ENCODE results near the gene DEFB108B. TPM values are rescaled to one million over a fixed set of nuclear protein-coding genes. Genes with fewer than 3 reads are reported as not detected.
"Not testable (repeated sequence)": the region's sequence is repeated elsewhere in the genome, so short reads cannot be mapped to it uniquely, and the experiment has no call there.

DEFB108B gene
- polyA plus RNA-seq, 1 experiment, result not detected

DNA sequence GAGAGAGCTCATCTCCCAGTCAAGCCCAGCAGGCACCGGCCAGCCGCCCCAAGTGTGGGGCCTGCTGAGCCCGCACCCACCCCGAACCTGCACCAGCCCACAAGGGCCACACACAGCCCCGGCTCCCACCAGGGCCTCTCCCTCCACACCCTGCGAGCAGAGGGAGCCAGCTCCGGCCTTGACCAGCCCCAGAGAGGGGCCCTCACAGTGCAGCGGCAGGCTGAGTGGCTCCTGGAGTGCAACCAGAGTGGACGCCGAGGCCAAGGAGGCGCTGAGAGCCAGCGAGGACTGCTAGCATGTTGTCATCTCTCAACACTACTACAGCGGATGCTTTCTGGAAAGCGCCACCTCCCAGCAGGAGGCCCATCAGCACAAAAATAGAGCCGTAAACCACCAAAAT is 10.9 kb downstream of the DEFB108B start:
- no peak overlapping the region for H3K27ac ChIP-seq (ENCODE audit: low read depth, low read length)
- H3K4me3 ChIP-seq (ENCODE audit: low read depth, low read length), result no peak overlapping the region
- H3K27me3 ChIP-seq (ENCODE audit: control insufficient read depth, insufficient read depth, low read length), result no peaks in the 10 kb centered on the region
- peaks cover 5% of the 10 kb centered on the region; the same call in 1 of the 2 replicates for H3K9me3 ChIP-seq (ENCODE audit: control insufficient read depth, insufficient read depth, low read length)
- ChIA-PET CTCF (no interaction called here), POLR2A (no interaction called here)
- no peak for DNase-seq (ENCODE audit: low read depth, low spot score)
- TF ChIP-seq CTCF (IDR thresholded peaks at IDR 0.05; ENCODE audit: low read depth, low read length), result no peak

- DNase-seq (ENCODE audit: low read depth, low spot score); POLR2A ChIA-PET; CTCF ChIA-PET; H3K4me3 ChIP-seq (ENCODE audit: low read depth, low read length); H3K9me3 ChIP-seq (ENCODE audit: control insufficient read depth, insufficient read depth, low read length); H3K27me3 ChIP-seq (ENCODE audit: control insufficient read depth, insufficient read depth, low read length); H3K27ac ChIP-seq (ENCODE audit: low read depth, low read length): not testable (repeated sequence)
Measured at GRCh38 chr11:71853895-71854294, 20.9 kb downstream of the DEFB108B start.

DNA sequence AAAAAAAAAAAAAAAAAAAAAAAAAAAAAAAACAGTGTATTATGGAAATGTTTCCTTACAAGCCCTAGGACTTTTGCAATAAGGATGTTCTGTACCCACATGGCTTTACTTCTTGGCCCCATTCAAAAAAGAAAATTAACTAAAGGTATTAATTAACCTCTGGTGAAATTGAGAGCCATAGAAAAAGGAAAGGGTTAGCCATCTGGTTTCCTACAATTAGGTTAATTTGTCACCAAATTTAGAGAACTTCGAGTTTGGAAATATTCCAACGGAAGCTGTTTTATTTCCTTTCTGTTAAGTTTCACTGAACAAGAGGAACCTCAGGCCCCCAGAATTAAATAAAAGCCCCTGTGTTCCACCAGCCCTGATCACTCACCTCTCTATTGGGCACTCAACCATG is 22.9 kb downstream of the DEFB108B start:
- H3K4me3 ChIP-seq (ENCODE audit: low read depth, low read length), result not testable (repeated sequence)

GRCh38 chr11:71860835-71861234 is 27.8 kb downstream of the DEFB108B start:
- H3K4me3 ChIP-seq (ENCODE audit: low read depth, low read length); POLR2A ChIA-PET; H3K27me3 ChIP-seq (ENCODE audit: control insufficient read depth, insufficient read depth, low read length); DNase-seq (ENCODE audit: low read depth, low spot score); H3K9me3 ChIP-seq (ENCODE audit: control insufficient read depth, insufficient read depth, low read length); H3K27ac ChIP-seq (ENCODE audit: low read depth, low read length); CTCF ChIA-PET: not testable (repeated sequence)

More for the DNA sequence above, 22.9 kb downstream of the DEFB108B start:
- DNase-seq (ENCODE audit: low read depth, low spot score); H3K27me3 ChIP-seq (ENCODE audit: control insufficient read depth, insufficient read depth, low read length); H3K27ac ChIP-seq (ENCODE audit: low read depth, low read length); CTCF ChIA-PET; H3K9me3 ChIP-seq (ENCODE audit: control insufficient read depth, insufficient read depth, low read length); POLR2A ChIA-PET: not testable (repeated sequence)

GRCh38 chr11:71863978-71864627 is 31.1 kb downstream of the DEFB108B start:
- POLR2A ChIA-PET; H3K9me3 ChIP-seq (ENCODE audit: control insufficient read depth, insufficient read depth, low read length); H3K27ac ChIP-seq (ENCODE audit: low read depth, low read length); H3K4me3 ChIP-seq (ENCODE audit: low read depth, low read length); H3K27me3 ChIP-seq (ENCODE audit: control insufficient read depth, insufficient read depth, low read length): not testable (repeated sequence)
- TF ChIP-seq CTCF (IDR thresholded peaks at IDR 0.05; ENCODE audit: low read depth, low read length), result peak; percentile 60
- CTCF ChIA-PET, result interaction anchor here (0.8 to 1.1 kb wide), 3 partner anchors 13 to 567 kb away, joined by 4 to 6 read pairs (median 5); no protein-coding TSS in a partner anchor
- peak; percentile 15 for DNase-seq (ENCODE audit: low read depth, low spot score)

- H3K4me3 ChIP-seq (ENCODE audit: low read depth, low read length); CTCF ChIA-PET; H3K27ac ChIP-seq (ENCODE audit: low read depth, low read length); DNase-seq (ENCODE audit: low read depth, low spot score); H3K9me3 ChIP-seq (ENCODE audit: control insufficient read depth, insufficient read depth, low read length); H3K27me3 ChIP-seq (ENCODE audit: control insufficient read depth, insufficient read depth, low read length); POLR2A ChIA-PET: not testable (repeated sequence)
Measured at GRCh38 chr11:71867209-71867608, 34.2 kb downstream of the DEFB108B start.

DNA sequence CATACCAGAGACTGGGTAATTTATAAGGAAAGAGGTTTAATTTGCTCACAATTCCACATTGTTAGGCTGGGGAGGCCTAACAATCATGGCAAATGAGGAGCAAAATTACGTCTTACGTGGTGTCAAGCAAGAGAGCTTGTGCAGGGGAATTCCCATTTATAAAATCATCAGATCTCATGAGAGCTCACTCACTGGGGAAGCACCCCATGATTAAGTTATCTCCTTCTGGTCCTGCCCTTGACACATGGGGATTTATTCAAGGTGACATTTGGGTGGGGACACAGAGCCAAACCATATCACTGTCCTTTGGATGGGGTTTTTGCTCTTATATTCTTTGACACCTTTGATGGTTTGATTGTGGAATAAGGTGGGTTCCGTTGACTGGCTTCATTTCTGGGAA is 36.9 kb downstream of the DEFB108B start:
- H3K27me3 ChIP-seq (ENCODE audit: control insufficient read depth, insufficient read depth, low read length); CTCF ChIA-PET; DNase-seq (ENCODE audit: low read depth, low spot score); H3K9me3 ChIP-seq (ENCODE audit: control insufficient read depth, insufficient read depth, low read length); POLR2A ChIA-PET; H3K27ac ChIP-seq (ENCODE audit: low read depth, low read length); H3K4me3 ChIP-seq (ENCODE audit: low read depth, low read length): not testable (repeated sequence)

GRCh38 chr11:71870661-71871060 is 37.7 kb downstream of the DEFB108B start:
- H3K27ac ChIP-seq (ENCODE audit: low read depth, low read length); DNase-seq (ENCODE audit: low read depth, low spot score); H3K9me3 ChIP-seq (ENCODE audit: control insufficient read depth, insufficient read depth, low read length); H3K4me3 ChIP-seq (ENCODE audit: low read depth, low read length); CTCF ChIA-PET; H3K27me3 ChIP-seq (ENCODE audit: control insufficient read depth, insufficient read depth, low read length); POLR2A ChIA-PET: not testable (repeated sequence)

DNA sequence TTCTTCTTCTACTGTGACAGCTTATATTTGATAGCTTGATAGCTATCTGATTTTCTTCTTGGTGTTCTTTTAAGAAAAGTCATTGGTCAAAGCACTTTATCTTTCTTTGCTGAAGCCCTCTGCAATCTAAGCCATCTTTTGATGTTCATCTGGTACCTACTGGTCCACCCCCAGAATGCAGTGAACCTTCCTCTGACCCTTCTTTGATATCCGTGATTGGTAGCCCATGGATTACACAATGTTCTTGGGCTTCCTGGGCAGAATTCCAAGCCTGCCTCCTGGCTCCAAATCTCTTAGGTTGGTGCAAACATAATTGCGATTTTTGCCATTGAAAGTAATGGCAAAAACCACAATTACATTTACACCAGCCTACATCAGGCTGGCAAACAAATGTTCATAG is 43.3 kb downstream of the DEFB108B start:
- H3K27ac ChIP-seq (ENCODE audit: low read depth, low read length); CTCF ChIA-PET; H3K4me3 ChIP-seq (ENCODE audit: low read depth, low read length); DNase-seq (ENCODE audit: low read depth, low spot score); H3K27me3 ChIP-seq (ENCODE audit: control insufficient read depth, insufficient read depth, low read length); POLR2A ChIA-PET; H3K9me3 ChIP-seq (ENCODE audit: control insufficient read depth, insufficient read depth, low read length): not testable (repeated sequence)

- H3K27me3 ChIP-seq (ENCODE audit: control insufficient read depth, insufficient read depth, low read length); POLR2A ChIA-PET; DNase-seq (ENCODE audit: low read depth, low spot score); CTCF ChIA-PET; H3K9me3 ChIP-seq (ENCODE audit: control insufficient read depth, insufficient read depth, low read length); H3K27ac ChIP-seq (ENCODE audit: low read depth, low read length); H3K4me3 ChIP-seq (ENCODE audit: low read depth, low read length): not testable (repeated sequence)
Measured at GRCh38 chr11:71878059-71878458, 45.1 kb downstream of the DEFB108B start, which contains the start of gene DEFB131B. Gene DEFB131B (plus strand): TSS chr11:71878453. CDS start chr11:71878453, 0 bp downstream.

GRCh38 chr11:71885806-71886205 is 52.8 kb downstream of the DEFB108B start:
- H3K27me3 ChIP-seq (ENCODE audit: control insufficient read depth, insufficient read depth, low read length); H3K9me3 ChIP-seq (ENCODE audit: control insufficient read depth, insufficient read depth, low read length); H3K27ac ChIP-seq (ENCODE audit: low read depth, low read length); DNase-seq (ENCODE audit: low read depth, low spot score); POLR2A ChIA-PET; CTCF ChIA-PET; H3K4me3 ChIP-seq (ENCODE audit: low read depth, low read length): not testable (repeated sequence)
